ENCODE results near the gene NECTIN4. TPM values are rescaled to one million over a fixed set of nuclear protein-coding genes. Genes with fewer than 3 reads are reported as not detected.

The NECTIN4 gene
- total and polyA plus RNA-seq, 8 donors: 5.6 to 11.2 (median 9.3) TPM

DNA sequence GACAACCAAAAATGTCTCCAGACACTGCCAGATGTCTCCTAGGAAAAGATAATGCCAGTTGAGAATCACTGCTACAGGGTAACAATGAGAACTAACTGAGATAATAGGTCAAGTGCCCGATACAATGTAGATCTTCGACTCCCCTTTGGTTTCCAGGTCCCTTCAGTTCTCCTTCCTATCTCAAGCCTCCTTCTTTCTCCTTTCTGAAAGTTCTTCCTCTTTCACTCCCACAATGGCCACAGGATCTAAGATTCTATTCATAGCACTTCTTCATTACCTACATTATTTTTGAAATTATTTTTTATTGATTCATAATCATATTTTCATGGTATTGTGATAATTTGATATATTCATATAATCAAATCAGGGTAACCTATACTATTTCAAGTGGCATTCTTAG, 22.2 kb upstream of the NECTIN4 start:
- DNase-seq (no peak), ATAC-seq (no peak)
- Histone ChIP-seq H3K4me1 (peaks cover 9 to 58% of the 10 kb centered on the region in 2 donors), H3K27ac (no peak overlapping the region), H3K36me3 (peaks cover 0 to 9% of the 10 kb centered on the region in 2 donors), H3K4me3 (no peak overlapping the region), H3K27me3 (no peaks in the 10 kb centered on the region), H3K9me3 (no peaks in the 10 kb centered on the region)
- intact Hi-C loops (cut with DNase I): no loop called here
- TF ChIP-seq, protein P1, sequence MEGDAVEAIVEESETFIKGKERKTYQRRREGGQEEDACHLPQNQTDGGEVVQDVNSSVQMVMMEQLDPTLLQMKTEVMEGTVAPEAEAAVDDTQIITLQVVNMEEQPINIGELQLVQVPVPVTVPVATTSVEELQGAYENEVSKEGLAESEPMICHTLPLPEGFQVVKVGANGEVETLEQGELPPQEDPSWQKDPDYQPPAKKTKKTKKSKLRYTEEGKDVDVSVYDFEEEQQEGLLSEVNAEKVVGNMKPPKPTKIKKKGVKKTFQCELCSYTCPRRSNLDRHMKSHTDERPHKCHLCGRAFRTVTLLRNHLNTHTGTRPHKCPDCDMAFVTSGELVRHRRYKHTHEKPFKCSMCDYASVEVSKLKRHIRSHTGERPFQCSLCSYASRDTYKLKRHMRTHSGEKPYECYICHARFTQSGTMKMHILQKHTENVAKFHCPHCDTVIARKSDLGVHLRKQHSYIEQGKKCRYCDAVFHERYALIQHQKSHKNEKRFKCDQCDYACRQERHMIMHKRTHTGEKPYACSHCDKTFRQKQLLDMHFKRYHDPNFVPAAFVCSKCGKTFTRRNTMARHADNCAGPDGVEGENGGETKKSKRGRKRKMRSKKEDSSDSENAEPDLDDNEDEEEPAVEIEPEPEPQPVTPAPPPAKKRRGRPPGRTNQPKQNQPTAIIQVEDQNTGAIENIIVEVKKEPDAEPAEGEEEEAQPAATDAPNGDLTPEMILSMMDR (IDR thresholded peaks at IDR 0.05): no peak

- Histone ChIP-seq H3K36me3 (peaks cover 0 to 9% of the 10 kb centered on the region in 2 donors), H3K4me3 (no peak overlapping the region), H3K27me3 (no peaks in the 10 kb centered on the region), H3K4me1 (peaks cover 5 to 53% of the 10 kb centered on the region in 2 donors), H3K27ac (no peak overlapping the region), H3K9me3 (no peaks in the 10 kb centered on the region)
- TF ChIP-seq, protein P1 (IDR thresholded peaks at IDR 0.05): no peak
- intact Hi-C loops (cut with DNase I): no loop called here
- no peak for ATAC-seq
- no peak for DNase-seq
Measured at GRCh38 chr1:161111117-161111516, 21.8 kb upstream of the NECTIN4 start.

- H3K4me1 ChIP-seq: peaks cover 0 to 7% of the 10 kb centered on the region in 2 donors
- H3K9me3 ChIP-seq: no peaks in the 10 kb centered on the region
- no peaks in the 10 kb centered on the region for H3K27me3 ChIP-seq
- H3K27ac ChIP-seq: no peak overlapping the region
- H3K36me3 ChIP-seq: peaks cover 0 to 19% of the 10 kb centered on the region in 2 donors
- no peak overlapping the region for H3K4me3 ChIP-seq
- DNase-seq: no peak
- intact Hi-C loops (cut with DNase I): no loop called here
- ATAC-seq: no peak
- TF ChIP-seq, protein P1 (IDR thresholded peaks at IDR 0.05): no peak
Measured at GRCh38 chr1:161106431-161106830, 17.1 kb upstream of the NECTIN4 start.

DNA sequence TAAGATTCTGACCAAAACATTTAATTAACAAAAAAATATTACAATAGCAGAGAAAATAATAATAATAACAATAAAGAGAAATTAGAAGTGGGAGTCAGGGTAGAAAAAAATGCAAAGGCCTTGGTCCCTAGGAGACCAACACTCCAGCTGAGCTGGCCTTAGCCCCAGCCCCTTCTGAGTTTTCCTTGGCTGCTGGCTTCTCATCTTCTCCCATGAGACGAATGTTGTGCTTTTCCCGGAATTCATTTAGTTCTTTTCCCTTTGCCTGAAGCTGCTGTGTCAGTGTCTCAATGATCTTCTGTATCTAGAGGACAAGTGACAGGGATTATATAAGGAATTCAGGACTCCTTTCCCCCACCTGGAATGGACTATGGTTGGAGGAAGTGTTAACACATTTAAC, 11.2 kb upstream of the NECTIN4 start:
- Histone ChIP-seq H3K27ac (no peak overlapping the region), H3K4me1 (peaks cover 14 to 32% of the 10 kb centered on the region in 2 donors), H3K4me3 (no peak overlapping the region), H3K36me3 (peaks cover 0 to 33% of the 10 kb centered on the region in 2 donors), H3K9me3 (no peaks in the 10 kb centered on the region), H3K27me3 (no peaks in the 10 kb centered on the region)
- TF ChIP-seq, protein P1 (IDR thresholded peaks at IDR 0.05): no peak
- ATAC-seq (no peak), DNase-seq (no peak)
- intact Hi-C loops (cut with DNase I): no loop called here

DNA sequence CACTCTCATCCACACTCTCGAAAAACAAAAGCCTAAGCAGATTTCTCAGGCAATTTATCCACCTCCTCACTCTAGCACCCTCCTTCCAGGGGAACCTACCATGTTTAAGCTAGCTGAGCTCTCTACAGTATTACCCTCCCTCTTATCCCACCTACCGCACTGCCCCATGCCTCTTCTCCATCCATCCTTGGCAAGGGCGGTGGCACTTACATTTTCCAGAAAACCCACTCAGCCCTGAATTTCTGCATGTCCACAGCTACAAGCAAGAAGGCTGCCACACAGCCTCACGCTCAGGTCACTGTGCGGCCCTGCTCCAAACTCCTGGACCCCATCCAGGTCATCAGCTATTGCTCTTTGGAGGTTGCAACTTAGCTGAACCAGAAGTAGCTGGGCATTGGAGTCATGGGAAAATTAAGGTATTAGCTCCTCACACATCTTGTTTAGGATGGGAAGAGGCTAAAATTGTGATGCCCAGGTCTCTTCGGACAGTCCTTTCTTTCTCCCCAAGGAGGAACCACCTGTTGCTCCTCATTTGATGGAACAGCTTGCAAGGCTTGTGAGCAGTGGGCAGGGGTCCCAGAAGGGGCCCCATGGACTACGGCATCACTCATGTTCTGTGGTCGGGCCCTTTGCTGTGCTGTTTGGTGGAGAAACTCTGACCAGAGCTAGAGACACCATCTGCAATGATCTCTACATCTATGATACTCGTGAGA, 9.9 kb upstream of the NECTIN4 start:
- TF ChIP-seq, protein P1 (IDR thresholded peaks at IDR 0.05): no peak
- H3K27me3 ChIP-seq: no peaks in the 10 kb centered on the region
- ATAC-seq: no peak
- no peak overlapping the region for H3K4me3 ChIP-seq
- intact Hi-C loops (cut with DNase I): loop anchor here in 1 of 2 donors (5.0 kb wide), 1 partner anchor 102 kb away; no protein-coding TSS in a partner anchor
- H3K36me3 ChIP-seq: peaks cover 0 to 33% of the 10 kb centered on the region in 2 donors
- DNase-seq: no peak
- H3K9me3 ChIP-seq: no peaks in the 10 kb centered on the region
- H3K27ac ChIP-seq: no peak overlapping the region
- peaks cover 14 to 32% of the 10 kb centered on the region in 2 donors for H3K4me1 ChIP-seq
